IMR-90 (cell line): Measurements from ENCODE around the gene NEDD4L. TPM values are rescaled to one million over a fixed set of nuclear protein-coding genes. Genes with fewer than 3 reads are reported as not detected.

Experiments
- ATAC-seq: fragments of 200-7000 bp; cut with Tn5 transposase; 2 replicates; pipeline ENCODE4 v1.9.1; 2020; ENCODE audit warnings: low read depth, mild to moderate bottlenecking, moderate library complexity
- BruUV-seq: library from RNA; stranded (reverse); fragments of 400-500 nt; replicated peaks from 2 replicates; lab custom pipeline; 2021; lab: Mats Ljungman, UMichigan
- CTCF ChIA-PET: fragments of 300-600 bp; formaldehyde crosslinking; extraction: SDS; loops from one replicate; lab custom pipeline; 2021; ENCODE audit warnings: antibody characterized with exemption; lab: Yijun Ruan, JAX
- POLR2A ChIA-PET: fragments of 300-600 bp; sonication (Branson Sonifier 250); formaldehyde crosslinking; loops from one replicate; lab custom pipeline; 2022; ENCODE audit warnings: antibody characterized with exemption; ENCODE audit not compliant: unreplicated experiment; lab: Charles Lee
- DNase-seq: peaks from one replicate; pipeline ENCODE4 v3.0.0; 2013
- H2AFZ ChIP-seq: replicated peaks from 2 replicates; pipeline ENCODE3; 2013; ENCODE audit warnings: low read length, mild to moderate bottlenecking; ENCODE audit not compliant: poor library complexity
- H2AK5ac ChIP-seq: 2 replicates; pipeline ENCODE4 v1.6.1; 2013; ENCODE audit warnings: low read depth, low read length, inconsistent platforms
- H2AK9ac ChIP-seq: replicated peaks from 2 replicates; pipeline ENCODE3; 2013; ENCODE audit warnings: mild to moderate bottlenecking, low read depth, low read length, moderate library complexity; ENCODE audit not compliant: poor library complexity
- H2BK120ac ChIP-seq: 2 replicates; pipeline ENCODE4 v1.6.1; 2013; ENCODE audit warnings: low read depth, low read length, inconsistent platforms
- H2BK15ac ChIP-seq: 3 replicates; pipeline ENCODE4 v1.6.1; 2013; ENCODE audit warnings: low read depth, low read length, inconsistent platforms
- H2BK20ac ChIP-seq: 2 replicates; pipeline ENCODE4 v1.6.1; 2013; ENCODE audit warnings: low read depth, mild to moderate bottlenecking, inconsistent platforms, low read length, moderate library complexity
- H2BK5ac ChIP-seq: 2 replicates; pipeline ENCODE4 v1.6.1; 2013; ENCODE audit warnings: mild to moderate bottlenecking, low read depth, low read length, inconsistent platforms; ENCODE audit not compliant: poor library complexity, severe bottlenecking
- H3K14ac ChIP-seq: replicated peaks from 2 replicates; pipeline ENCODE4 v1.6.1; 2013; ENCODE audit warnings: low read depth, low read length, inconsistent platforms
- H3K18ac ChIP-seq: 2 replicates; pipeline ENCODE4 v1.6.1; 2013; ENCODE audit warnings: low read depth, low read length, control low read depth
- H3K23ac ChIP-seq: 2 replicates; pipeline ENCODE4 v1.6.1; 2013; ENCODE audit warnings: low read depth, low read length, inconsistent platforms
- H3K27ac ChIP-seq: 2 replicates; pipeline ENCODE4 v1.5.1; 2013; ENCODE audit warnings: mild to moderate bottlenecking, control low read depth, low read length; ENCODE audit not compliant: insufficient read depth
- H3K27me3 ChIP-seq: 2 replicates; pipeline ENCODE4 v1.6.1; 2013; ENCODE audit warnings: low read length; ENCODE audit not compliant: control insufficient read depth, insufficient read depth
- H3K36me3 ChIP-seq: 2 replicates; pipeline ENCODE4 v1.6.1; 2013; ENCODE audit warnings: low read length, mixed read lengths; ENCODE audit not compliant: control insufficient read depth, insufficient read depth
- H3K4ac ChIP-seq: 2 replicates; pipeline ENCODE4 v1.6.1; 2013; ENCODE audit warnings: low read depth, low read length, inconsistent platforms
- H3K4me1 ChIP-seq: 2 replicates; pipeline ENCODE4 v1.6.1; 2013; ENCODE audit warnings: low read length, mixed read lengths; ENCODE audit not compliant: control insufficient read depth, insufficient read depth
- H3K4me2 ChIP-seq: 2 replicates; pipeline ENCODE4 v1.6.1; 2013; ENCODE audit warnings: low read depth, mild to moderate bottlenecking, control low read depth, low read length, moderate library complexity
- H3K4me3 ChIP-seq: 2 replicates; pipeline ENCODE4 v1.5.1; 2013; ENCODE audit warnings: low read depth, mild to moderate bottlenecking, control low read depth, low read length, moderate library complexity; ENCODE audit not compliant: insufficient read depth
- H3K56ac ChIP-seq: 2 replicates; pipeline ENCODE4 v1.6.1; 2013; ENCODE audit warnings: low read length, inconsistent platforms; ENCODE audit not compliant: insufficient read depth; ENCODE audit errors: extremely low read depth
- H3K79me1 ChIP-seq, 2 experiments: 2 replicates each; pipeline ENCODE4 v1.6.1; 2013; ENCODE audit warnings: low read length in 2 of 2, inconsistent platforms in 1 of 2, low read depth in 1 of 2
- H3K9ac ChIP-seq: 2 replicates; pipeline ENCODE4 v1.6.1; 2013; ENCODE audit warnings: low read depth, low read length, control low read depth
- H3K9me1 ChIP-seq: 2 replicates; pipeline ENCODE4 v1.6.1; 2013; ENCODE audit warnings: low read length, inconsistent platforms; ENCODE audit not compliant: insufficient read depth
- H3K9me3 ChIP-seq: 2 replicates; pipeline ENCODE4 v1.6.1; 2013; ENCODE audit warnings: low read length; ENCODE audit not compliant: control insufficient read depth, insufficient read depth
- H4K20me1 ChIP-seq: 2 replicates; pipeline ENCODE4 v1.6.1; 2013; ENCODE audit warnings: low read length, inconsistent platforms; ENCODE audit not compliant: insufficient read depth
- H4K5ac ChIP-seq: 2 replicates; pipeline ENCODE4 v1.6.1; 2013; ENCODE audit warnings: mild to moderate bottlenecking, low read depth, low read length, control low read depth
- H4K8ac ChIP-seq, 2 experiments: 2 replicates each; pipeline ENCODE4 v1.6.1; 2013; ENCODE audit warnings: low read depth in 2 of 2, low read length in 2 of 2, control low read depth in 1 of 2, inconsistent platforms in 1 of 2
- H4K91ac ChIP-seq: 2 replicates; pipeline ENCODE4 v1.6.1; 2013; ENCODE audit warnings: low read depth, low read length, inconsistent platforms; ENCODE audit not compliant: insufficient read depth
- BHLHE40 ChIP-seq: fragments of 150-350 bp; IDR thresholded peaks from 2 replicates; pipeline ENCODE4 v1.6.1; 2016; ENCODE audit warnings: mild to moderate bottlenecking, low read depth, low read length
- CHD1 ChIP-seq: IDR thresholded peaks from 2 replicates; pipeline ENCODE4 v1.6.1; 2012; ENCODE audit warnings: low read depth, low read length, improper control_type of control experiment
- MAFK ChIP-seq: IDR thresholded peaks from 2 replicates; pipeline ENCODE4 v1.6.1; 2012; ENCODE audit warnings: low read depth, low read length, improper control_type of control experiment
- MAZ ChIP-seq: IDR thresholded peaks from 2 replicates; pipeline ENCODE4 v1.6.1; 2012; ENCODE audit warnings: low read depth, mild to moderate bottlenecking, low read length, improper control_type of control experiment, moderate library complexity, borderline replicate concordance
- MXI1 ChIP-seq: IDR thresholded peaks from 2 replicates; pipeline ENCODE4 v1.6.1; 2012; ENCODE audit warnings: low read depth, mild to moderate bottlenecking, low read length, moderate library complexity, borderline replicate concordance
- NFE2L2 ChIP-seq: fragments of 150-350 bp; IDR thresholded peaks from 2 replicates; pipeline ENCODE4 v1.6.1; 2016; ENCODE audit warnings: low read depth, mild to moderate bottlenecking, low read length
- POLR2A ChIP-seq: IDR thresholded peaks from 2 replicates; pipeline ENCODE4 v1.6.1; 2012; ENCODE audit warnings: mild to moderate bottlenecking, low read depth, low read length
- RCOR1 ChIP-seq: IDR thresholded peaks from 2 replicates; pipeline ENCODE4 v1.6.1; 2012; ENCODE audit warnings: mild to moderate bottlenecking, low read length, improper control_type of control experiment; ENCODE audit not compliant: insufficient replicate concordance
- WGBS, 2 experiments: methylation state at CpG; one replicate each; pipeline versions ENCODE4 v1.1.5 to v1.1.7; 2013; ENCODE audit warnings: missing lambda C conversion rate in 2 of 2; ENCODE audit not compliant: insufficient read length in 1 of 2; ENCODE audit errors: extremely low coverage in 2 of 2; 5-methylcytosine and 5-hydroxymethylcytosine counted together
- dilution Hi-C: fragments of 300-500 bp; cut with HindIII; formaldehyde crosslinking; loops from one replicate; pipeline ENCODE4 v1.14.3; 2018; ENCODE audit warnings: low sequenced_read_pairs; ENCODE audit not compliant: unreplicated experiment
- in situ Hi-C: fragments of 300-500 bp; cut with MboI; formaldehyde crosslinking; loops from 3 replicates; pipeline ENCODE4 v1.14.3; 2019; ENCODE audit warnings: low sequenced_read_pairs, inconsistent platforms, mixed read lengths
- intact Hi-C: fragments of 100-400 bp; cut with micrococcal nuclease; formaldehyde crosslinking; loops from 2 replicates; pipeline ENCODE4 v1.10.0; 2022
- polyA plus RNA-seq, 3 experiments: library from polyadenylated mRNA; depleted of rRNA; stranded (reverse); fragments of >200 nt; gene quantifications; 2 replicates each; pipeline ENCODE4 v1.2.3, GENCODE V29; 2012; ENCODE audit warnings: low replicate concordance in 1 of 3
- total RNA-seq: library from RNA; depleted of rRNA; stranded (reverse); fragments of >200 nt; gene quantifications from 2 replicates; pipeline ENCODE4 v1.2.3, GENCODE V29; 2012

The NEDD4L gene
- total and polyA plus RNA-seq, 2 of the 4 experiments (the other 2 are of a cell fraction) = 10.0 to 10.9 TPM

DNA sequence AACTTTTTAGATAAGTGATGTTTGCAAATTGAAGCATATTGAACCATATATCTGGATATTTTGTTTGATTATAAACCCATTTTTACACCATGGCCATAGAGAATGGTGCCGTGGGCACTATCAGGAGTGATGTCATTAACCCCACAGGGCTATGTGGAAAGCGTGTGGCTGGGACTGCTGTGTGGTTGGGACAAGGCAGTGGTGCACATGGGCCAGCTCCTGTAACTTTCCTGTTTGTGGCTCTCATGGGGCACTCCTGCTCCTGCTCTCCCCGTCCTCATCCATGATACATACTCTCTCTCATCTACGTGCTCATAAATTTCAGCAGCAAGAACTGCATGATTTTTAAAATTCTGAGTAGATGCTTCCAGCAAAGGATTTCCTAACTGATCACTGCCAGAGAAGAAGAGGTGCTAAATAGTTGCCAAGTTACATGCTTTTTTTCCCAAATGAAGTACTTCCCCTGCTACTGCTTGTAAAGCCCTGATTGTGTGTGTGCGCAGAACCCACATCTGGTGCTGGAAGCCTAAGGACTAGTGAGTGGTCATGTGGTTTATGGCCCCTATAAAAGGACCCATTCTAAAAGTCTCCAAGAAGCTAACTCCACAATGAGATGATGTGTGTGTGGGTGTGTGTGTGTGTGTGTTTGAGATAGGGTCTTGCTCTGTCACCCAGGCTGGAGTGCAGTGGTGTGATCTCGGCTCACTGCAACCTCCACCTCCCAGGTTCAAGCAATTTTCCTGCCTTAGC is 240.8 kb downstream of the NEDD4L start:
- ATAC-seq (no peak), DNase-seq (no peak)
- H3K9ac ChIP-seq = no peak overlapping the region
- in situ Hi-C loops (no loop called here), dilution Hi-C loops (no loop called here), intact Hi-C loops (no loop called here)
- no peak overlapping the region for H3K23ac ChIP-seq
- peaks cover 3% of the 10 kb centered on the region; the same call in 1 of the 2 replicates for H4K20me1 ChIP-seq
- no peak overlapping the region for H2BK120ac ChIP-seq
- no peak overlapping the region for H2AK5ac ChIP-seq
- no TSS peak for BruUV-seq
- H3K4ac ChIP-seq = no peak overlapping the region
- H2BK15ac ChIP-seq = no peak overlapping the region
- H3K9me3 ChIP-seq = no peaks in the 10 kb centered on the region
- ChIA-PET CTCF (no interaction called here), POLR2A (no interaction called here)
- no peak overlapping the region for H2AFZ ChIP-seq
- no peak overlapping the region for H4K91ac ChIP-seq
- H3K18ac ChIP-seq = no peak overlapping the region
- H3K56ac ChIP-seq = no peak overlapping the region
- H3K4me2 ChIP-seq = no peak overlapping the region
- H3K27ac ChIP-seq = no peak overlapping the region
- peaks cover 5% of the 10 kb centered on the region for H3K4me1 ChIP-seq
- no peak overlapping the region for H4K8ac ChIP-seq
- H3K27me3 ChIP-seq = peaks cover 4% of the 10 kb centered on the region; the same call in 1 of the 2 replicates
- H3K14ac ChIP-seq = no peak overlapping the region
- H4K5ac ChIP-seq = no peak overlapping the region
- H2AK9ac ChIP-seq = no peak overlapping the region
- WGBS, 2 experiments = no CpG with 5 or more reads among the region's 6 CpGs
- H3K9me1 ChIP-seq = no peaks in the 10 kb centered on the region
- H2BK5ac ChIP-seq = no peak overlapping the region
- no peaks in the 10 kb centered on the region for H3K79me1 ChIP-seq
- H3K36me3 ChIP-seq = no peaks in the 10 kb centered on the region
- TF ChIP-seq CHD1 = no peak
- no peak for TF ChIP-seq BHLHE40
- TF ChIP-seq NFE2L2 = no peak
- no peak for TF ChIP-seq MAFK
- TF ChIP-seq MAZ = no peak
- TF ChIP-seq MXI1 = no peak
- TF ChIP-seq POLR2A = no peak
- no peak for TF ChIP-seq RCOR1
- H2BK20ac ChIP-seq = no peak overlapping the region
- H3K4me3 ChIP-seq = no peak overlapping the region
